Measurements from ENCODE around the gene ST14.
A peak's percentile ranks its signal among the peaks of the same experiment; 100 is the strongest.

- TF ChIP-seq CTCF (IDR thresholded peaks at IDR 0.05) (peak; percentile 97), EZH2 (IDR thresholded peaks at IDR 0.05; ENCODE audit: borderline replicate concordance, insufficient read depth, low read depth, low read length, poor library complexity, severe bottlenecking) (no peak)
Observed at GRCh38 chr11:130213143-130213978, 53.8 kb downstream of the ST14 start.
